ENCODE measurements around the gene RRH.
"Not testable (repeated sequence)": the region's sequence is repeated elsewhere in the genome, so short reads cannot be mapped to it uniquely, and the experiment has no call there.

GRCh38 chr4:109782092-109782491, 45.7 kb upstream of the RRH start:
- not testable (repeated sequence) for TF ChIP-seq CTCF (IDR thresholded peaks at IDR 0.05); ZFX (IDR thresholded peaks at IDR 0.05; ENCODE audit: borderline replicate concordance)
